Hepatocyte (in vitro differentiated cells): ENCODE measurements around the gene AP4E1. TPM values are rescaled to one million over a fixed set of nuclear protein-coding genes. Genes with fewer than 3 reads are reported as not detected.
A peak's percentile ranks its signal among the peaks of the same experiment; 100 is the strongest.

ENCODE experiments used
- DNase-seq: peaks from one replicate; pipeline ENCODE4 v3.0.0-alpha.2; 2016; ENCODE audit warnings: low spot score
- H2AFZ ChIP-seq: fragments of 200-600 bp; sonication (generic); 2 replicates; pipeline ENCODE4 v1.6.0; 2016; ENCODE audit warnings: antibody characterized with exemption, mild to moderate bottlenecking
- H3K27ac ChIP-seq: fragments of 200-600 bp; sonication (generic); 2 replicates; pipeline ENCODE4 v1.5.1; 2016; ENCODE audit warnings: mild to moderate bottlenecking
- H3K27me3 ChIP-seq: fragments of 200-600 bp; sonication (generic); 2 replicates; pipeline ENCODE4 v1.6.1; 2016
- H3K36me3 ChIP-seq: fragments of 200-600 bp; sonication (generic); replicated peaks from 2 replicates; pipeline ENCODE4 v1.5.1; 2016; ENCODE audit warnings: low read depth; ENCODE audit not compliant: insufficient read depth
- H3K4me1 ChIP-seq: fragments of 200-600 bp; sonication (generic); 2 replicates; pipeline ENCODE4 v1.5.1; 2016; ENCODE audit warnings: mild to moderate bottlenecking, moderate library complexity; ENCODE audit not compliant: insufficient read depth
- H3K4me2 ChIP-seq: fragments of 200-600 bp; sonication (generic); 2 replicates; pipeline ENCODE4 v1.6.0; 2016
- H3K4me3 ChIP-seq: fragments of 200-600 bp; sonication (generic); 2 replicates; pipeline ENCODE4 v1.5.1; 2016; ENCODE audit warnings: mild to moderate bottlenecking
- H3K79me2 ChIP-seq: fragments of 200-600 bp; sonication (generic); 2 replicates; pipeline ENCODE4 v1.6.0; 2017; ENCODE audit warnings: mild to moderate bottlenecking
- H3K9me2 ChIP-seq: fragments of 200-600 bp; sonication (generic); replicated peaks from 2 replicates; pipeline ENCODE4 v1.6.0; 2017; ENCODE audit warnings: mild to moderate bottlenecking; ENCODE audit not compliant: insufficient read depth
- H3K9me3 ChIP-seq: fragments of 200-600 bp; sonication (generic); 2 replicates; pipeline ENCODE4 v1.5.1; 2016; ENCODE audit warnings: low read depth, mild to moderate bottlenecking
- H4K20me1 ChIP-seq: fragments of 200-600 bp; sonication (generic); 2 replicates; pipeline ENCODE4 v1.6.0; 2016; ENCODE audit warnings: mild to moderate bottlenecking; ENCODE audit not compliant: insufficient read depth, poor library complexity, severe bottlenecking
- CTCF ChIP-seq: fragments of 200-600 bp; sonication (generic); IDR thresholded peaks from 2 replicates; pipeline ENCODE4 v1.5.1; 2016; ENCODE audit warnings: antibody characterized with exemption, mild to moderate bottlenecking; ENCODE audit not compliant: poor library complexity
- EZH2 ChIP-seq: fragments of 200-600 bp; sonication (generic); IDR thresholded peaks from 2 replicates; pipeline ENCODE4 v1.6.1; 2016; ENCODE audit warnings: antibody characterized with exemption, mild to moderate bottlenecking, borderline replicate concordance
- EZH2phosphoT487 ChIP-seq: fragments of 200-600 bp; sonication (generic); IDR thresholded peaks from one replicate; pipeline ENCODE4 v1.6.1; 2018; ENCODE audit warnings: antibody characterized with exemption, mild to moderate bottlenecking, low read depth, moderate library complexity; ENCODE audit not compliant: unreplicated experiment, severe bottlenecking
- WGBS: methylation state at CpG from one replicate; pipeline ENCODE4 v1.1.6; 2016; ENCODE audit warnings: low lambda C conversion rate; ENCODE audit errors: missing lambda C conversion rate; 5-methylcytosine and 5-hydroxymethylcytosine counted together
- polyA plus RNA-seq: library from polyadenylated mRNA; unstranded; fragments of >200 nt; fragmentation: Nextera tagmentation; extraction: Ambion mirVana; gene quantifications from 2 replicates; pipeline ENCODE4 v1.2.1, GENCODE V29; 2016
- total RNA-seq: library from RNA; depleted of rRNA; stranded (reverse); fragments of >200 nt; gene quantifications from 2 replicates; pipeline ENCODE4 v1.2.3, GENCODE V29; 2014

The AP4E1 gene
- total and polyA plus RNA-seq, 2 experiments from 2014 or later = 1.4 to 12.4 TPM

- Histone ChIP-seq H3K27ac (peak overlapping the region; percentile 12), H3K4me2 (peak overlapping the region; percentile 1), H3K27me3 (no peaks in the 10 kb centered on the region), H3K4me1 (peaks cover 10% of the 10 kb centered on the region), H3K36me3 (no peaks in the 10 kb centered on the region), H2AFZ (no peak overlapping the region), H3K9me3 (no peaks in the 10 kb centered on the region), H4K20me1 (no peaks in the 10 kb centered on the region), H3K9me2 (no peaks in the 10 kb centered on the region), H3K79me2 (no peaks in the 10 kb centered on the region), H3K4me3 (no peak overlapping the region)
- no peak for DNase-seq
- WGBS = 79% methylated on average over 1 of the region's 1 CpG
- TF ChIP-seq CTCF (no peak), EZH2phosphoT487 (no peak), EZH2 (no peak)
Measured at GRCh38 chr15:50864873-50865272, 43.6 kb upstream of the AP4E1 start.

- DNase-seq = no peak
- no peaks in the 10 kb centered on the region for H4K20me1 ChIP-seq
- no peaks in the 10 kb centered on the region for H3K27me3 ChIP-seq
- H3K4me1 ChIP-seq = peaks cover 10% of the 10 kb centered on the region
- WGBS = 57% methylated on average over 5 of the region's 5 CpGs
- no peak overlapping the region for H2AFZ ChIP-seq
- TF ChIP-seq EZH2phosphoT487 (no peak), EZH2 (no peak)
- peak overlapping the region; percentile 12 for H3K27ac ChIP-seq
- no peak overlapping the region for H3K4me3 ChIP-seq
- H3K9me2 ChIP-seq = no peaks in the 10 kb centered on the region
- peak overlapping the region; percentile 1 for H3K4me2 ChIP-seq
- H3K9me3 ChIP-seq = no peaks in the 10 kb centered on the region
- no peaks in the 10 kb centered on the region for H3K79me2 ChIP-seq
- H3K36me3 ChIP-seq = no peaks in the 10 kb centered on the region
Measured at GRCh38 chr15:50865515-50866353, 42.7 kb upstream of the AP4E1 start.

GRCh38 chr15:50871832-50872231 lies 36.7 kb upstream of the AP4E1 start:
- Histone ChIP-seq H3K4me3 (no peak overlapping the region), H3K36me3 (no peaks in the 10 kb centered on the region), H3K79me2 (no peaks in the 10 kb centered on the region), H3K9me3 (no peaks in the 10 kb centered on the region), H2AFZ (no peak overlapping the region), H3K9me2 (no peaks in the 10 kb centered on the region), H3K4me2 (no peak overlapping the region), H3K4me1 (no peaks in the 10 kb centered on the region), H4K20me1 (no peaks in the 10 kb centered on the region), H3K27ac (no peak overlapping the region), H3K27me3 (no peaks in the 10 kb centered on the region)
- TF ChIP-seq EZH2phosphoT487 (no peak), CTCF (no peak), EZH2 (no peak)
- DNase-seq = no peak
- WGBS = 44% methylated on average over 1 of the region's 1 CpG

DNA sequence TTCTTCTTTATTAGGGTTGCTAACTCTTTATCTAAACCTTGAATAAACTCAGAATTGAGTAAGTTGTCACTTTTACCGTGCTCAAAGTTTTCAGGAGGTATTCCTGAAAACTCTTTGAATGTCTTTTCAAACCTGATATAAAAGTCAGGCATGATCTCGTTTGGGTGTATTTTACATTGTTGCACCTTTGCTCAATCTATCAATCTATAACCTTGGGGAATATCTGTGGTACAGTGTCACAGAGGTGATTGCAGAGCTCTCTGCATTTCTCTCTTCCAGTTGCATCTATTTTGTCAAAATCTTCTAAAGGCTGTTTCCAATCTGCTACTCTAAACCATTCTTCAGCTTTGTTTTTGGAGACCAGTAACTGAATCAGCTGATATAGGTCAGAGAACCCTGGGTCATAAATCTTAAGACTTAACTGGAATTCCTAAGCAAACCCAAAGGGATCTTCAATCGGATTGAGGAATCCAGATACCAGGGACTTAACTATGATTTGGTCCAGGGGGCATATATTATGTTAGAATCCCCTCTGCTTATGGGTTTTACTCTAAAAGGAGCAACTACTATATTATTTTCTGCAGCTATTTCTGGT lies 35.6 kb upstream of the AP4E1 start:
- H3K27me3 ChIP-seq = no peaks in the 10 kb centered on the region
- H3K9me2 ChIP-seq = no peaks in the 10 kb centered on the region
- H2AFZ ChIP-seq = no peak overlapping the region
- H3K4me1 ChIP-seq = no peaks in the 10 kb centered on the region
- H3K9me3 ChIP-seq = no peaks in the 10 kb centered on the region
- H4K20me1 ChIP-seq = no peaks in the 10 kb centered on the region
- no peaks in the 10 kb centered on the region for H3K79me2 ChIP-seq
- H3K4me3 ChIP-seq = no peak overlapping the region
- no peak overlapping the region for H3K27ac ChIP-seq
- no peaks in the 10 kb centered on the region for H3K36me3 ChIP-seq
- 53% methylated on average over 3 of the region's 3 CpGs for WGBS
- no peak for TF ChIP-seq CTCF
- no peak for DNase-seq
- no peak overlapping the region for H3K4me2 ChIP-seq
